ENCODE data around the gene SERPINE3. TPM values are rescaled to one million over a fixed set of nuclear protein-coding genes. Genes with fewer than 3 reads are reported as not detected.

Gene SERPINE3
- polyA plus RNA-seq, 1 experiment, result not detected

GRCh38 chr13:51331354-51331861, 8.1 kb upstream of the SERPINE3 start:
- Histone ChIP-seq H3K4me3 (ENCODE audit: low read depth, low read length) (no peak overlapping the region), H3K27me3 (ENCODE audit: control insufficient read depth, insufficient read depth, low read length) (no peaks in the 10 kb centered on the region; the same call in 1 of the 2 replicates), H3K36me3 (ENCODE audit: control insufficient read depth, insufficient read depth, low read length) (no peaks in the 10 kb centered on the region)
- ChIA-PET POLR2A (no interaction called here), CTCF (interaction anchor here (1.1 to 1.2 kb wide), 2 partner anchors 12 to 28 kb away, joined by 3 to 4 read pairs; no protein-coding TSS in a partner anchor)
- DNase-seq (ENCODE audit: low read depth), result no peak
- TF ChIP-seq CTCF (IDR thresholded peaks at IDR 0.05; ENCODE audit: insufficient read depth, low read depth, low read length), result no peak

GRCh38 chr13:51332566-51333361, 6.7 kb upstream of the SERPINE3 start:
- DNase-seq (ENCODE audit: low read depth), result no peak
- Histone ChIP-seq H3K27me3 (ENCODE audit: control insufficient read depth, insufficient read depth, low read length) (no peaks in the 10 kb centered on the region; the same call in 1 of the 2 replicates), H3K4me3 (ENCODE audit: low read depth, low read length) (no peak overlapping the region), H3K36me3 (ENCODE audit: control insufficient read depth, insufficient read depth, low read length) (no peaks in the 10 kb centered on the region)
- POLR2A ChIA-PET, result no interaction called here
- TF ChIP-seq CTCF (IDR thresholded peaks at IDR 0.05; ENCODE audit: insufficient read depth, low read depth, low read length), result no peak
- CTCF ChIA-PET, result interaction anchor here (1.2 kb wide), 1 partner anchor 26 kb away, joined by 4 read pairs; no protein-coding TSS in a partner anchor

GRCh38 chr13:51333421-51333820, 6.1 kb upstream of the SERPINE3 start:
- Histone ChIP-seq H3K36me3 (ENCODE audit: control insufficient read depth, insufficient read depth, low read length) (no peaks in the 10 kb centered on the region), H3K27me3 (ENCODE audit: control insufficient read depth, insufficient read depth, low read length) (no peaks in the 10 kb centered on the region; the same call in 1 of the 2 replicates), H3K4me3 (ENCODE audit: low read depth, low read length) (no peak overlapping the region)
- no peak for DNase-seq (ENCODE audit: low read depth)
- CTCF ChIA-PET, result no interaction called here
- no peak for TF ChIP-seq CTCF (IDR thresholded peaks at IDR 0.05; ENCODE audit: insufficient read depth, low read depth, low read length)
- POLR2A ChIA-PET, result no interaction called here

GRCh38 chr13:51333826-51334225, 5.7 kb upstream of the SERPINE3 start:
- TF ChIP-seq CTCF (IDR thresholded peaks at IDR 0.05; ENCODE audit: insufficient read depth, low read depth, low read length), result no peak
- ChIA-PET POLR2A (no interaction called here), CTCF (no interaction called here)
- H3K36me3 ChIP-seq (ENCODE audit: control insufficient read depth, insufficient read depth, low read length), result no peaks in the 10 kb centered on the region
- DNase-seq (ENCODE audit: low read depth), result no peak
- no peaks in the 10 kb centered on the region; the same call in 1 of the 2 replicates for H3K27me3 ChIP-seq (ENCODE audit: control insufficient read depth, insufficient read depth, low read length)
- no peak overlapping the region for H3K4me3 ChIP-seq (ENCODE audit: low read depth, low read length)

GRCh38 chr13:51336746-51337145, 2.7 kb upstream of the SERPINE3 start:
- no peak for DNase-seq (ENCODE audit: low read depth)
- Histone ChIP-seq H3K27me3 (ENCODE audit: control insufficient read depth, insufficient read depth, low read length) (no peaks in the 10 kb centered on the region; the same call in 1 of the 2 replicates), H3K36me3 (ENCODE audit: control insufficient read depth, insufficient read depth, low read length) (no peaks in the 10 kb centered on the region), H3K4me3 (ENCODE audit: low read depth, low read length) (no peak overlapping the region)
- no peak for TF ChIP-seq CTCF (IDR thresholded peaks at IDR 0.05; ENCODE audit: insufficient read depth, low read depth, low read length)
- ChIA-PET POLR2A (no interaction called here), CTCF (no interaction called here)

All from BJ (cell line).